Amygdala (tissue), 56 donors: ENCODE results near the gene IFNK.
A peak's percentile ranks its signal among the peaks of the same experiment; 100 is the strongest.

Source experiments
- DNase-seq, 56 donors: peaks; one replicate each; lab custom pipeline; 2025; lab: John Stamatoyannopoulos, UW

The IFNK gene

GRCh38 chr9:27510780-27511179 is 13.3 kb upstream of the IFNK start:
- DNase-seq, result no peak

- no peak for DNase-seq
Measured at GRCh38 chr9:27511771-27512170, 12.3 kb upstream of the IFNK start.

GRCh38 chr9:27514551-27514950 is 9.5 kb upstream of the IFNK start:
- no peak for DNase-seq

- DNase-seq, result no peak
Measured at GRCh38 chr9:27518006-27518405, 6.1 kb upstream of the IFNK start.

- no peak for DNase-seq
Measured at GRCh38 chr9:27518809-27519208, 5.3 kb upstream of the IFNK start.

- DNase-seq, result no peak
Measured at GRCh38 chr9:27519466-27520465, 4.3 kb upstream of the IFNK start.

GRCh38 chr9:27520986-27521385 is 3.1 kb upstream of the IFNK start:
- no peak for DNase-seq

- no peak for DNase-seq
Measured at GRCh38 chr9:27523141-27523540, 949 bp upstream of the IFNK start.

GRCh38 chr9:27527702-27528075 is 3.6 kb downstream of the IFNK start:
- DNase-seq, result peak in 7 of 56 donors; percentile 6 to 43 (median 18)

GRCh38 chr9:27528076-27528885 is 4.2 kb downstream of the IFNK start:
- peak in 48 of 56 donors; percentile 16 to 77 (median 48) for DNase-seq

GRCh38 chr9:27528886-27529315 is 4.8 kb downstream of the IFNK start:
- peak in 27 of 56 donors; percentile 13 to 71 (median 42) for DNase-seq

GRCh38 chr9:27529316-27530278 is 5.5 kb downstream of the IFNK start, which contains the start of gene MOB3B:
TSS of gene MOB3B (minus strand) at chr9:27529814. CDS start at chr9:27455550, 74,264 bp downstream.
- peak in 53 of 56 donors; percentile 15 to 91 (median 73) for DNase-seq

GRCh38 chr9:27530915-27531755 is 7.0 kb downstream of the IFNK start:
- DNase-seq, result no peak

GRCh38 chr9:27532046-27532445 is 8.0 kb downstream of the IFNK start:
- no peak for DNase-seq

GRCh38 chr9:27533311-27533710 is 9.2 kb downstream of the IFNK start:
- no peak for DNase-seq

GRCh38 chr9:27534131-27534530 is 10.0 kb downstream of the IFNK start:
- DNase-seq, result no peak

GRCh38 chr9:27534658-27535209 is 10.6 kb downstream of the IFNK start:
- no peak for DNase-seq

- peak in 29 of 56 donors; percentile 4 to 77 (median 35) for DNase-seq
Measured at GRCh38 chr9:27535701-27536118, 11.6 kb downstream of the IFNK start.

GRCh38 chr9:27536168-27536567 is 12.1 kb downstream of the IFNK start:
- DNase-seq, result no peak
